A549 (cell line): ENCODE data around the gene STK33.

Experiments used
- ESRRA ChIP-seq: fragments of 150-350 bp; IDR thresholded peaks from 2 replicates; pipeline ENCODE4 v1.6.1; 2014; ENCODE audit warnings: mild to moderate bottlenecking, low read length, borderline replicate concordance
- MAZ ChIP-seq: fragments of 150-350 bp; IDR thresholded peaks from 2 replicates; pipeline ENCODE4 v1.6.1; 2014; ENCODE audit warnings: antibody characterized with exemption, low read depth, low read length, borderline replicate concordance
- POLR2A ChIP-seq: IDR thresholded peaks from 2 replicates; pipeline ENCODE4 v1.6.1; 2012; ENCODE audit warnings: mild to moderate bottlenecking, low read length
- RCOR1 ChIP-seq: fragments of 150-350 bp; IDR thresholded peaks from 2 replicates; pipeline ENCODE4 v1.6.1; 2014; ENCODE audit warnings: antibody characterized with exemption, low read length, low read depth
- TF ChIP-seq, protein P1 (sequence below): IDR thresholded peaks from 2 replicates; pipeline ENCODE4 v1.6.1; 2012

DNA sequence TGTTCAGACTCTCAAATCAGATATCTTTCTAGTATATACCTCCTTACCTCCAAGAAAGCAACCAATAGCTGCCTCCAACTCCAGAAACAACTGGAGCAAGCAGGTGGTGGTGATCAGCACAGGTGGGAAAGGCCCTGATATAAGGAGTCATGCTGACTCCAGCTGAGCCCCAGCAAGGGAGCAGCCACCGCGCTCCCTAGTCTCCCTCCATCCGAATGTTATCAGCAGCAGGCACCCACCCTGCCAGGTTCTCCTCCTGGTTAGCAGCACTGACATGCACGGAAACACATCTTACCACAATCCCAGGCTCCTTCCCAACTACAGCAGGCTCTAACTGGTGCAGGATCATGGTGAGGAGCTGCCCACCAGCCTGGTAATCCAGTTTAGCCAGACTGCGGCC, 18.5 kb upstream of the STK33 start:
- TF ChIP-seq POLR2A = no peak
- no peak for TF ChIP-seq MAZ
- no peak for TF ChIP-seq ESRRA
- TF ChIP-seq, protein P1, sequence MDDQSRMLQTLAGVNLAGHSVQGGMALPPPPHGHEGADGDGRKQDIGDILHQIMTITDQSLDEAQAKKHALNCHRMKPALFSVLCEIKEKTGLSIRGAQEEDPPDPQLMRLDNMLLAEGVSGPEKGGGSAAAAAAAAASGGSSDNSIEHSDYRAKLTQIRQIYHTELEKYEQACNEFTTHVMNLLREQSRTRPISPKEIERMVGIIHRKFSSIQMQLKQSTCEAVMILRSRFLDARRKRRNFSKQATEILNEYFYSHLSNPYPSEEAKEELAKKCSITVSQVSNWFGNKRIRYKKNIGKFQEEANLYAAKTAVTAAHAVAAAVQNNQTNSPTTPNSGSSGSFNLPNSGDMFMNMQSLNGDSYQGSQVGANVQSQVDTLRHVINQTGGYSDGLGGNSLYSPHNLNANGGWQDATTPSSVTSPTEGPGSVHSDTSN = no peak
- TF ChIP-seq RCOR1 = no peak
